GM19397 (cell line): ENCODE results near the gene INSR.
"Not testable (repeated sequence)": the region's sequence is repeated elsewhere in the genome, so short reads cannot be mapped to it uniquely, and the experiment has no call there.

Experiments
- ATAC-seq: cut with Tn5 transposase; IDR thresholded peaks from one replicate; pipeline ENCODE4 v1.9.1; 2021; ENCODE audit warnings: mild to moderate bottlenecking, moderate library complexity; ENCODE audit not compliant: unreplicated experiment

Gene INSR

GRCh38 chr19:7293762-7294557, at the start of gene INSR:
Gene INSR, minus strand, starts transcription at chr19:7294414. Its CDS starts 523 bp downstream, at chr19:7293891.
- ATAC-seq: peak; percentile 65

GRCh38 chr19:7342143-7342542, 47.9 kb upstream of the INSR start:
- ATAC-seq: no peak

- ATAC-seq: no peak
Measured at GRCh38 chr19:7340959-7341837, 47.0 kb upstream of the INSR start.

GRCh38 chr19:7337380-7338194, 43.4 kb upstream of the INSR start:
- ATAC-seq: peak; percentile 65

- ATAC-seq: no peak
Measured at GRCh38 chr19:7336321-7336973, 42.2 kb upstream of the INSR start.

- ATAC-seq: no peak
Measured at GRCh38 chr19:7333198-7334118, 39.2 kb upstream of the INSR start.

GRCh38 chr19:7331446-7331845, 37.2 kb upstream of the INSR start:
- ATAC-seq: no peak

DNA sequence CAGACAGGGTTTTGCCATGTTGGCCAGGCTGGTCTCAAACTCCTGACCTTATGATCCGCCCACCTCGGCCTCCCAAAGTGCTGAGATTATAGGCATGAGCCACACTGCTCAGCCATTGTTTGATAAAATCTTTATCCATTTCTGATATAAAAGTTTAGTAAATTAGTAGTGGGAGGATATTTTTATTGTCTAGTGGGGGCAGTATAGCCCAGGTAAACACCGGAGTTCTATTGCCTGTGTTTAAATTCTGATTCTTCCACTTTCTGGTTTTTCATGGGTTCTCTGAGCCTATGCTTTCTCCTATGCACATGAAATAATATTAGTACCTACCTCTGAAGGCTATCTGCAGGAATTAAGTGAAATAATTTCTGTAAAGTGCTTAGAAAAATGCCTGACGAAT, 34.4 kb upstream of the INSR start:
- no peak for ATAC-seq

GRCh38 chr19:7327802-7328201, 33.6 kb upstream of the INSR start:
- no peak for ATAC-seq

DNA sequence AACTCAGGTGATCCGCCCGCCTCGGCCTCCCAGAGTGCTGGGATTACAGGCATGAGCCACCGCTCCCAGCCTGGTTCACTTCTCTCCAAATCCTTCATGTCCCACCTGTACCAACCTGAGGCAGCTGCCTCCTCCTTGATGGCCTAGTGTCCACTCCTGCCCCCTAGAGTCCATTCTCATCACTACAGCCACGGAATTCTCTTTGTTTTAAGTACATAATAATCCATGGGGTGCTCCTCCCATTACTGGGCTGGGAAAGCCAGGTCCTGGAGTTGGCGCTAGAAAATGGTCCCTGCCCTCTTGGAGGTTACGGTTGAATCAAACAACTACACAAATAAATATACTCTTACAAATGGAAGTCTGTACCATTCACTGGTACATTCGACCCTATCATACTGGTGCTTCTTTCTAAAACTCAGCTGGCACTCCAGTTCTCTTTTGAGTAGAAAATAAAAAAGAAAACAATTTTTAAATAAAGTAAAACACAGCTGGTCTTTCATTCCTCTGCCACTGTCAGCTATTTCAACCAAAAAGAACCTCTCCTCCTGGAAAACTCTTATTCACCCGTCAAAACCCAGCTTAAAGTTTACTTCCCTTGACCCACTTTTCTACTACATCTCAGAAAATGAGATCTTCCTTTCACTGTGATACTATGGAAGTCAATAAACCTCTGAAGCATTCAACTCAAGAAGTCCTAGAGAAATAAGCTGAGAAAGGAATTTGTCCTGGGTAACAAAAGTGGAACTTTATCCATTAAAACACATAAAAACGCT, 32.1 kb upstream of the INSR start:
- ATAC-seq: no peak

DNA sequence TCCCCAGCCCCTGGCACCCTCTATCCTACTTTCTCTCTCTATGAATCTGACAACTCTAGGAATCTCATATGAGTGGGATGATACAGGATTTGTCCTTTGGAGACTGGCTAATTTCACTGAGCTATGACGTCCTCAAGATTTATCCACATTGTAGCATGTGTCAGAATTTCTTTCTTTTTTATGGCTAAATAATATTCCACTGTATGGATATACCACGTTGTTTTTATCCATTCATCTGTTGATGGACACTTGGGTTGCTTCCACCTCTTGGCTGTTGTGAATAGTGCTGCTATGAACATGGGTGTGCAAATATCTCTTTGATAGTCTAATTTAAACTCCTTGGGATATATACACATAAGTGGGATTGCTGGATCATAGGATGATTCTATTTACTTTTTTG, 24.0 kb upstream of the INSR start:
- ATAC-seq: no peak

- no peak for ATAC-seq
Measured at GRCh38 chr19:7312816-7313215, 18.6 kb upstream of the INSR start.

GRCh38 chr19:7311911-7312310, 17.7 kb upstream of the INSR start:
- ATAC-seq: no peak

DNA sequence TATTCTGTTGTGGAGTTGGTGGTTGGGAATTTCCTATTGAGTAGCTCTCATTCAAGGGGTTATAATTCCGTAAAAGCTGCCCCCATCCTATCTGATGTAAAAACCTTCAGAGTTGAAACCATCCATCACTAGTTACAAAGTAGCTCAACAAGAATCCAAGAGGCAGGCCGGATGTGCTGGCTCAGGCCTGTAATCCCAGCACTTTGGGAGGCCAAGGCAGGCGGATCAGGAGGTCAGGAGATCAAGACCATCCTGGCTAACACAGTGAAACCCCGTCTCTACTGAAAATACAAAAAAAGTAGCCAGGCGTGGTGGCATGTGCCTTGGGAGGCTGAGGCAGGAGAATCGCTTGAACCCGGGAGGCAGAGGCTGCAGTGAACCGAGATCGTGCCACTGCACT, 14.1 kb upstream of the INSR start:
- ATAC-seq: not testable (repeated sequence)

GRCh38 chr19:7307590-7308218, 13.5 kb upstream of the INSR start:
- no peak for ATAC-seq

DNA sequence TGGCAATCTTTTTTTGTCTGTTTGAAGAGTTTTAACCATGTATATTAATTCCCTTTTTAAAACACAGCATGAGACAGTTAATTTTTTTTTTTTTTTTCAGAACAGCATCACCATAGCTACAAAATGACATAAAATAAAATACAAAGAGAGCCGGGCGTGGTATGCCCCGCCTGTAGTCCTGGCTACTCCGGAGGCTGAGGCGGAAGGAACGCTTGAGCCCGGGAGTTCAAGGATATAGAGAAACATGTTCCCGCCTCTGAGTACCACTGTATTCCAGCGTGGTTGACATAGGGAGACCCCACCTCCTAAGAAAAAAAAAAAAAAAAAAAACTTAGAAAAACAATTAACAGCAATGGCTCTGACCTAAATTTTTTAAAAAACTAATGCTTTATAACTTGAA, 10.0 kb upstream of the INSR start:
- ATAC-seq: no peak

- ATAC-seq: no peak
Measured at GRCh38 chr19:7303470-7303869, 9.3 kb upstream of the INSR start.

DNA sequence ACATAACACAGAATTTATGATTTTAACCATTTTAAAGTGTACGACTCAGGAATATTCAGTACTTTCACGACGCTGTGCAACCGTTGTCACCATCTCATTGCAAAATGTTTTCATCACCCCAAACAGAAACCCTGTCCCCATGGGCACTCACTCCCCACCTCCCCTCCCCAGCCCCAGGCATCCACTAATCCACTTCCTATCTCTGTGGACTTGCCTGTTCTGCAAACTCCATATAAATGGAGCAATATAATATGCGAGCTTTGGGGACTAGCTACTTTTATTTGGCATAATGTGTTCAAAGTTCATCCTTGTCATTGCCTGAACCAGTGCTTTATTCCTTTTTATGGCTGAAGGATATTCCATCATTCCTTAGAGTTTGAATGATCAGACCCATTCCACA, 7.3 kb upstream of the INSR start:
- ATAC-seq: no peak
